GM12873 (cell line): Measurements from ENCODE around the gene ALKAL2.

Experiments
- TF ChIP-seq, protein P1 (sequence below): IDR thresholded peaks from 2 replicates; pipeline ENCODE4 v1.5.1; 2012; ENCODE audit warnings: low read depth, mild to moderate bottlenecking, moderate library complexity, low read length, control low read depth; ENCODE audit not compliant: insufficient read depth; ENCODE audit errors: missing control alignments

Gene ALKAL2

DNA sequence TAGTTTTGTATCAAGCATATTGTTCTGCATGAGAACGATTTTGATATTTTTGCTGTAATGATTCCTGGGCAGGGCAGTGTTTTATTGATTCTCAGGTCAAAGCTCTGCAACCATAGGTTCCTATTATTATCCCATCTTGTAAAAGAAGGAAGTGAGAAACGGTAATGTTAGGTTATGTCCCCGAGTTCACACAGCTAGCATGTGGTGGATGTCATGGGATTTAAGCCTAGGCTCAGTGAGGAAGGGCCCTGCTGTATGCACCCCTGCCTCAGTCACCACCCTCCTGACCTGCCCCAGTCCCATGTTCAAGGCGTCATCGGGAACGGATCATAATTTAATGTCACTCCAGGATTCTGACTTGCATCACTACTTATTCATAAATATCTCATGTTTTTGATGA lies 12.4 kb downstream of the ALKAL2 start:
- TF ChIP-seq, protein P1, sequence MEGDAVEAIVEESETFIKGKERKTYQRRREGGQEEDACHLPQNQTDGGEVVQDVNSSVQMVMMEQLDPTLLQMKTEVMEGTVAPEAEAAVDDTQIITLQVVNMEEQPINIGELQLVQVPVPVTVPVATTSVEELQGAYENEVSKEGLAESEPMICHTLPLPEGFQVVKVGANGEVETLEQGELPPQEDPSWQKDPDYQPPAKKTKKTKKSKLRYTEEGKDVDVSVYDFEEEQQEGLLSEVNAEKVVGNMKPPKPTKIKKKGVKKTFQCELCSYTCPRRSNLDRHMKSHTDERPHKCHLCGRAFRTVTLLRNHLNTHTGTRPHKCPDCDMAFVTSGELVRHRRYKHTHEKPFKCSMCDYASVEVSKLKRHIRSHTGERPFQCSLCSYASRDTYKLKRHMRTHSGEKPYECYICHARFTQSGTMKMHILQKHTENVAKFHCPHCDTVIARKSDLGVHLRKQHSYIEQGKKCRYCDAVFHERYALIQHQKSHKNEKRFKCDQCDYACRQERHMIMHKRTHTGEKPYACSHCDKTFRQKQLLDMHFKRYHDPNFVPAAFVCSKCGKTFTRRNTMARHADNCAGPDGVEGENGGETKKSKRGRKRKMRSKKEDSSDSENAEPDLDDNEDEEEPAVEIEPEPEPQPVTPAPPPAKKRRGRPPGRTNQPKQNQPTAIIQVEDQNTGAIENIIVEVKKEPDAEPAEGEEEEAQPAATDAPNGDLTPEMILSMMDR: no peak

DNA sequence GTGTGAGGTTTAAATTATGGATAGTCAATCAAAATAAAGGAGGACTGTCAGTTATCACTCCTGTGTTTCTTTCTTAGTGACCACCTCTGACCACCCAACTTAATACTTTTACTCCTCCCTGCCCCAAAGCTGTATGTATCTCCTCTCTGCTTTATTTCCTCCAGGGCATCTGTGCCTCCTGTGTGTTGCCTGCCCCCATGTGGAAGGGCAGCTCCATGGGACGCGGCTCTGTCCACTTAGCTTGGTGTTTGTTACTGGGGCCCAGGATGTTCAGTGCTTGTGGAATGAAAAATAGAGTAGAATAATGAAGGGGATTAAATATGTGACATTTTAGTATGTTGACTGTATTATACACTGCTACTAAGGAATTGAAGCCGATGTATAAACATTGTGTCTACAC lies 13.4 kb downstream of the ALKAL2 start:
- TF ChIP-seq, protein P1: no peak

DNA sequence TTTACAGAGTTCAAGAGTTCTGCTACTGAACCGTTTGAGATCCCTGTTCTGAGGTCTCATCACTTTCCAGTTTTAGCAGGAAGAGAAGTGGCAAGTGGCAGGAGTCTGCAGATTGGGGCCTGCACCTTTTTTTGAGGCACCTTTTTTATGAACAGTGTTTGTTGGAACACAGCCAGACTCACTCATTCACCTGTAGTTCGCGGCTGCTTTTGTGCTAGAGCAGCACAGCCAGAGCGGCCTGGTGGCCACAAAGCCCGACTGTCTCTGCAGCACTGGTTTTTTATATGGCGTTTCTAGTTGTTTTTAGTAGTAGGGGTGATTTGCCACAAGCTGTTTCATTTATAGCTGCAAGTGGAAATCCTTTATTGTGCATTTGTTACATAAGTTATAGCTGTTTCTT lies 14.6 kb downstream of the ALKAL2 start:
- TF ChIP-seq, protein P1: no peak

DNA sequence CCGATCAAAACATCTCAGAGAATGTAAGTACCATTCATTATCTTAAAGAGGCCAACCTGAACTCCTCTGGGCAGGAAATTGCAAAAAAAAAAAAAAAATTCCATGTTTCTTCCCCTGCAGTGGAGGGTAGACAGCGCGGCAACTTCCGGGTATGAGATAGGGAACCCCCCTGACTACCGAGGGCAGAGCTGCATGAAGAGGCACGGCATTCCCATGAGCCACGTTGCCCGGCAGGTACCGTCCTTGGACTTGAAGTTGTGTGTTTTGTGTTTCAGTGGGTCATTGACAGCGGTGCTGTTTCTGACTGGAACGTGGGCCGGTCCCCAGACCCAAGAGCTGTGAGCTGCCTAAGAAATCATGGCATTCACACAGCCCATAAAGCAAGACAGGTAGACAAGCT lies 16.0 kb downstream of the ALKAL2 start:
- TF ChIP-seq, protein P1: no peak

DNA sequence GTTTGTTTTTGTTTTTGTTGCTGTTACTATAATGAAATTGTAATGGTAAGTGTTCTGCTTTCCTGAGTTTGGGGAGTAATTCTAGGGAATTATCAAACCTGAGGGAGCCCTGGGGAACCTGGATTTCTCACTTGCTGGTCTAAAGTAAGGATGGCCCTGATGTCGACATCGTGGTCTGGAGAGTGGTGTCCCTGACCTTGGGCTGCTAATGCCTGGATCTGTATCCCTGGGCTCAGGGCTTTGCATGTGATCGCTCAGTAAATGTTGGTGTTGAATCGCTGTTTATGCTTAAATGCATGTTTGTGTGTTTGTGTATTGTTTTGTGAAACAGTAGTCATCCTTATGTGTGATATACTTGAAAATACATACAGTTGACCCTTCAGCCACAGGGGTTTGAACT lies 17.0 kb downstream of the ALKAL2 start:
- TF ChIP-seq, protein P1: no peak

DNA sequence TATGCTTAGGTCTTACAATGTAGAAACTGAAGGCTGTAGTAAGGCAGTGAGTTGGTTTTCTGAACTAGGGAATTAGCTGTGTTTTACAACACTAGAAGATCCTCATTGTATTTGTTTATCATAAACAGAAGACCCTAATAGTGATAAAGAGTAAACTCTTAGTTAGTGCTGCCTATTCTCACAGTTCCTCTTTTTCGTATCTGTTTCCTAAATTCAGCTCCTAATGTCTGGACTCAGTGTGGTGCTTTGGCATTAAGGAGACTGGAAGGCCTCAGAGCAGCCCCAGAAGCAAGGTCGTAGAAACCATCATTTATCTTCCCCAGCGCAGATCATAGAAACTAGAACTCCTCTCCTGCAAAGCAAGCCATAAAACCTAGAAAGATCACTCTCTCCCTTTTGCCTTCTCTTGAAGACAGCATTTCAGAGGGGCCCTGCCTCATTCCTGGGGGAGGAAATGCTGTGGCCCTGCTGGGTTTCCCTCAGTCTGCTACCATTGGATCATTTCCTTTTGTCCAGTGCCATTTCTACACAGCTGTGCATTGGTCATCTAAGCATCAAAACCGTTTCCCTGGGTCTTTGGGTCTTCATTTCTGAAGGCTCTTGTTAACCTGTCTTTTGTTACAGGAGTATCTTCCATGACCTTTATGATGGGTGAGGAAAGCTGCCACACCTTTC lies 18.4 kb downstream of the ALKAL2 start:
- TF ChIP-seq, protein P1: no peak

DNA sequence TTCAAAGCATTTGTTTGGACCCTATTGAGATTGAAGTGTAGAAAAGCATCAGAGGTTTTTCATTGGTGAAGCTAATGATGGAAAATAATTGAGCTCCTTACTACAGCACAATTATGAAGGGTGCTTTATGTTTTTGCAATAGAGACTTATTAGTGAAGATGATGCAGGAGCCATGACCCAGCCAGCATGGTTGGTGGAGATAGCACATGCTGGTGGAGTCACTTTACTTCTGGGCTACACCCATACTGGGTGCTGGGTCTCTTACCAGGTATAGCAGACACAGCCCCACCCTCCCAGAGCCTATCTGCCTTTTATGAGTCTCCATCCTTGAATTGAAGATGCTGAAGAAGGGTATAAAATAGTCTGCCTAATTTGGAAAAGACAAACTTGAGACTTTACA lies 19.6 kb downstream of the ALKAL2 start:
- TF ChIP-seq, protein P1: no peak
